GM12891 (cell line): ENCODE results near the gene CPLANE2.

Experiments used
- POLR2AphosphoS5 ChIP-seq: IDR thresholded peaks from 2 replicates; pipeline ENCODE4 v1.6.1; 2011; ENCODE audit warnings: low read depth, low read length, control low read depth
- SPI1 ChIP-seq: IDR thresholded peaks from 2 replicates; pipeline ENCODE4 v1.6.1; 2011; ENCODE audit warnings: low read depth, low read length, control low read depth

GRCh38 chr1:16207318-16208269 is 29.4 kb downstream of the CPLANE2 start:
- TF ChIP-seq SPI1 (no peak), POLR2AphosphoS5 (no peak)
